ENCODE results near the gene CXXC5.

The CXXC5 gene

GRCh38 chr5:139684881-139685749, 37.0 kb downstream of the CXXC5 start:
- Mint-ChIP-seq H3K27me3 (ENCODE audit: low read depth, poor library complexity) (no peaks in the 10 kb centered on the region), H3K4me3 (no peak overlapping the region), H3K4me1 (peaks cover 86% of the 10 kb centered on the region), H3K36me3 (ENCODE audit: low read depth) (peaks cover 48% of the 10 kb centered on the region), H3K9me3 (no peaks in the 10 kb centered on the region), H3K27ac (no peak overlapping the region)
- peak; percentile 7 for TF ChIP-seq CTCF (IDR thresholded peaks at IDR 0.05)
- DNase-seq: no peak

GRCh38 chr5:139685886-139686285, 37.7 kb downstream of the CXXC5 start:
- H3K4me1 Mint-ChIP-seq: peaks cover 89% of the 10 kb centered on the region
- peaks cover 42% of the 10 kb centered on the region for H3K36me3 Mint-ChIP-seq (ENCODE audit: low read depth)
- no peak for DNase-seq
- H3K9me3 Mint-ChIP-seq: no peaks in the 10 kb centered on the region
- no peaks in the 10 kb centered on the region for H3K27me3 Mint-ChIP-seq (ENCODE audit: low read depth, poor library complexity)
- no peak for TF ChIP-seq CTCF (IDR thresholded peaks at IDR 0.05)
- H3K4me3 Mint-ChIP-seq: peak overlapping the region; percentile 30
- peak overlapping the region; percentile 76 for H3K27ac Mint-ChIP-seq

GRCh38 chr5:139686356-139686705, 38.2 kb downstream of the CXXC5 start:
- Mint-ChIP-seq H3K4me1 (peaks cover 92% of the 10 kb centered on the region), H3K27me3 (ENCODE audit: low read depth, poor library complexity) (no peaks in the 10 kb centered on the region), H3K9me3 (no peaks in the 10 kb centered on the region), H3K27ac (peak overlapping the region; percentile 76), H3K4me3 (no peak overlapping the region), H3K36me3 (ENCODE audit: low read depth) (peaks cover 38% of the 10 kb centered on the region)
- no peak for TF ChIP-seq CTCF (IDR thresholded peaks at IDR 0.05)
- no peak for DNase-seq

- peaks cover 33% of the 10 kb centered on the region for H3K36me3 Mint-ChIP-seq (ENCODE audit: low read depth)
- peaks cover 92% of the 10 kb centered on the region for H3K4me1 Mint-ChIP-seq
- H3K27ac Mint-ChIP-seq: peak overlapping the region; percentile 76
- H3K9me3 Mint-ChIP-seq: no peaks in the 10 kb centered on the region
- no peak overlapping the region for H3K4me3 Mint-ChIP-seq
- no peak for TF ChIP-seq CTCF (IDR thresholded peaks at IDR 0.05)
- no peaks in the 10 kb centered on the region for H3K27me3 Mint-ChIP-seq (ENCODE audit: low read depth, poor library complexity)
- no peak for DNase-seq
Measured at GRCh38 chr5:139686706-139687441, 38.7 kb downstream of the CXXC5 start.

- H3K4me1 Mint-ChIP-seq: peaks cover 92% of the 10 kb centered on the region
- no peaks in the 10 kb centered on the region for H3K27me3 Mint-ChIP-seq (ENCODE audit: low read depth, poor library complexity)
- H3K27ac Mint-ChIP-seq: no peak overlapping the region
Measured at GRCh38 chr5:139687656-139688055, 39.5 kb downstream of the CXXC5 start.

More at GRCh38 chr5:139687656-139688055, 39.5 kb downstream of the CXXC5 start:
- H3K9me3 Mint-ChIP-seq: no peaks in the 10 kb centered on the region
- no peak overlapping the region for H3K4me3 Mint-ChIP-seq
- peaks cover 28% of the 10 kb centered on the region for H3K36me3 Mint-ChIP-seq (ENCODE audit: low read depth)
- DNase-seq: no peak
- TF ChIP-seq CTCF (IDR thresholded peaks at IDR 0.05): no peak
